ENCODE results near the gene CLIP1. TPM values are rescaled to one million over a fixed set of nuclear protein-coding genes. Genes with fewer than 3 reads are reported as not detected.

CLIP1 gene
- total and polyA plus RNA-seq, 2 experiments from 2014 or later, result 29.6 to 46.3 TPM

DNA sequence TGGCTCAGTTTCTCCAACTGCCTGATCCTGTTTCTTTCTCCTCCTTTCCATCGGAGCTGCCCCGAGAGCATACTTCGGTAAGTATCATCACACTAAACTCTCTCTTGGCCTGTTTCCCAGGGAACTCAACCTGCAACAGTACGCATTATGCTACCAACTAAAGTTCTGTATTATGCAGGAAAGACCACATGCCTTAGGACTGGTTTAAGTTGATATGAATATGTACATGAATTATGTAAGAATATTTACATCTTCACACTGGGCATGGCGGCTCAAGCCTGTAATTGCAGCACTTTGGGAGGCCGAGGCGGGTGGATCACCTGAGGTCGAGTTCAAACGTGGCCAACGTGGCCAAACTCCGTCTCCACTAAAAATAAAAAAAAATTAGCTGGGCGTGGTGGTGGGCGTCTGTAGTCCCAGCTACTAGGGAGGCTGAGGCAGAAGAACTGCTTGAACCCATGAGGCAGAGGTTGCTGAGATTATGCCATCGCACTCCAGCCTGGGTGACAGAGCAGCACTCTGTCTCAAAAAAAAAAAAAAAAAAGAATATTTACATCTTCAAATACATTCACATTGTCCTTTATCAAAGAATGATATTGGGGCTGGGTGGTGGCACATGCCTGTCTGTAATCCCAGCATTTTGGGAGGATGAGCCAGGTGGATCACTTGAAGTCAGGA, 124.3 kb downstream of the CLIP1 start:
- Histone ChIP-seq H3K4me1 (ENCODE audit: low read depth) (no peaks in the 10 kb centered on the region), H3K9me3 (ENCODE audit: low read depth) (no peaks in the 10 kb centered on the region), H3K27ac (no peak overlapping the region), H3K36me3 (peaks cover 5% of the 10 kb centered on the region), H3K27me3 (no peaks in the 10 kb centered on the region), H3K4me3 (no peak overlapping the region)
- TF ChIP-seq, protein P1, sequence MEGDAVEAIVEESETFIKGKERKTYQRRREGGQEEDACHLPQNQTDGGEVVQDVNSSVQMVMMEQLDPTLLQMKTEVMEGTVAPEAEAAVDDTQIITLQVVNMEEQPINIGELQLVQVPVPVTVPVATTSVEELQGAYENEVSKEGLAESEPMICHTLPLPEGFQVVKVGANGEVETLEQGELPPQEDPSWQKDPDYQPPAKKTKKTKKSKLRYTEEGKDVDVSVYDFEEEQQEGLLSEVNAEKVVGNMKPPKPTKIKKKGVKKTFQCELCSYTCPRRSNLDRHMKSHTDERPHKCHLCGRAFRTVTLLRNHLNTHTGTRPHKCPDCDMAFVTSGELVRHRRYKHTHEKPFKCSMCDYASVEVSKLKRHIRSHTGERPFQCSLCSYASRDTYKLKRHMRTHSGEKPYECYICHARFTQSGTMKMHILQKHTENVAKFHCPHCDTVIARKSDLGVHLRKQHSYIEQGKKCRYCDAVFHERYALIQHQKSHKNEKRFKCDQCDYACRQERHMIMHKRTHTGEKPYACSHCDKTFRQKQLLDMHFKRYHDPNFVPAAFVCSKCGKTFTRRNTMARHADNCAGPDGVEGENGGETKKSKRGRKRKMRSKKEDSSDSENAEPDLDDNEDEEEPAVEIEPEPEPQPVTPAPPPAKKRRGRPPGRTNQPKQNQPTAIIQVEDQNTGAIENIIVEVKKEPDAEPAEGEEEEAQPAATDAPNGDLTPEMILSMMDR (IDR thresholded peaks at IDR 0.05; ENCODE audit: low read depth, low read length), result no peak
- DNase-seq (ENCODE audit: low read depth in 1 of 2, low spot score in 1 of 2), result no peak

DNA sequence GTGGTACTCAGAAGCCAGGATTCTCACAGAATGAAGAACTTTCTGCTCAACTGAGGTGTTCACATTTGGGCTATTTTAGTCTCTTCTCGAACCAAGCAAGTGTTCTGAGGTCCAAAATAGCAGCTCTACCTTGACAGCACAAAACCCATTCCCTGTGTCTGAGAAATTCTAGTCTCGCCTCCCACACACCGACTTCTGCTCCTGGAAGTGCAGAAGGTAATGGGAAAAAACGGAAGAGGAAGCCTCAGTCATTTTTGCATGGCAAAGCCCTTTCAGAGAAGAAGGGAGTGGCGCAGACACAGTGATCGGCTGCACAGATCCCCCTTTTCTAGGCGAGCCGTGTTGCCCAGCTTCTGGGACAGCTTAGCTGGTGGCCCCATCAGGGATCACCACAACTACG, 125.0 kb downstream of the CLIP1 start:
- no peak for DNase-seq (ENCODE audit: low read depth in 1 of 2, low spot score in 1 of 2)
- H3K36me3 ChIP-seq, result peaks cover 5% of the 10 kb centered on the region
- H3K4me1 ChIP-seq (ENCODE audit: low read depth), result no peaks in the 10 kb centered on the region
- no peak overlapping the region for H3K4me3 ChIP-seq
- H3K27ac ChIP-seq, result no peak overlapping the region
- TF ChIP-seq, protein P1 (IDR thresholded peaks at IDR 0.05; ENCODE audit: low read depth, low read length), result no peak
- H3K9me3 ChIP-seq (ENCODE audit: low read depth), result no peaks in the 10 kb centered on the region
- no peaks in the 10 kb centered on the region for H3K27me3 ChIP-seq

DNA sequence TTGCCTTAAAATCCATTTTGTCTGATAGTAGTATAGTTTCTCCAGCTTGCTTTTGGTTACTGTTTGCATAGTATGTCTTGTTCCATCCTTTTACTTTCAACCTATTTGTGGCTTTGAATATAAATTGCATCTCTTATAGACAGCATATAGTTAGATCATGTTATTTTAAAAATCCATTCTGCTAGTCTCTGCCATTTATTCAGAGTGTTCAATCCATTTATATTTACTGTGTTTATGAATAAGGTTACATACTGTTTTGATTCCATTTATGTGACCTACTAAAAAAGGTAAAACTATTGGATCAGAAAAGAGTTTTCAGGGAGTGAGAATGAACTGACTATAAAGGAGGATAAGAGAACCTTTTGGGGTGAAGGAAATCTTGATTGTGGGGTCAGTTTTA, 126.6 kb downstream of the CLIP1 start:
- Histone ChIP-seq H3K27me3 (no peaks in the 10 kb centered on the region), H3K27ac (no peak overlapping the region), H3K9me3 (ENCODE audit: low read depth) (no peaks in the 10 kb centered on the region), H3K36me3 (peaks cover 5% of the 10 kb centered on the region), H3K4me3 (no peak overlapping the region), H3K4me1 (ENCODE audit: low read depth) (no peaks in the 10 kb centered on the region)
- TF ChIP-seq, protein P1 (IDR thresholded peaks at IDR 0.05; ENCODE audit: low read depth, low read length), result no peak
- DNase-seq (ENCODE audit: low read depth in 1 of 2, low spot score in 1 of 2), result no peak

DNA sequence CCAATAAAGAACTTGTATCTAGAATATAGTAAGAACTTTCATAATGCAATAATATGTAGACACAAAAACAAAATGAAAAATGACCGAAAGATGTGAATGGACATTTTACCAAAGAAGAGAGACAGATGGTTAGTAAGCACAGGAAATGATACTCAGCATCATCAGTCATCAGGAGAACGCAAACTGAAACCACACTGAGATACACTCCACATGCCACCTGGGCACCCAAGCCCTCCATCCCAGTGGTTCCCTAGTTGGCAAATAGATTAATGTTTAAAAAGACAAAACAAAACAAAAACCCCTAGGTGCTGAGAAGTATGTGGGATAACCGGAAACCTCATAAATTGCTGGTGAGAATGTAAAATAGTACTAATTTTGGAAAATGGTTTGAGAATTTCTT, 129.4 kb downstream of the CLIP1 start:
- Histone ChIP-seq H3K4me3 (no peak overlapping the region), H3K4me1 (ENCODE audit: low read depth) (no peaks in the 10 kb centered on the region), H3K27ac (no peak overlapping the region), H3K36me3 (peaks cover 5% of the 10 kb centered on the region), H3K9me3 (ENCODE audit: low read depth) (no peaks in the 10 kb centered on the region), H3K27me3 (no peaks in the 10 kb centered on the region)
- TF ChIP-seq, protein P1 (IDR thresholded peaks at IDR 0.05; ENCODE audit: low read depth, low read length), result no peak
- DNase-seq (ENCODE audit: low read depth in 1 of 2, low spot score in 1 of 2), result no peak

DNA sequence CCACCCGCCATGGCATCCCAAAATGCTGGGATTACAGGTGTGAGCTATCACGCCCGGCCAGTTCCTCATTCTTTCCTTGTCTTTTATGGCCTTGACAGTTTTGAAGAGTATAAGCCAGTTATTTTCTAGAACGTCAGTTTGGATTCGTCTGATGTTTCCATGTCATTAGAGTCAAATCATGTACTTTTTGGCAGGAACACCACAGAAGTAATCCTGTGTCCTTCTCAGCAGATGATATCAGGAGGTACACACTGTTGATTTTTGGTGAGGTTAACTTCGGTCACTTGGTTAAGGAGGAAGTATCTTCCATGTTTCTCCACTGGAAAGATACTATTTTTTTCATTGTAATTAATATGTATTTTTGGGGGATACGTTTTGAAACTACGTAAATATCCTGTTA, 131.0 kb downstream of the CLIP1 start:
- Histone ChIP-seq H3K4me3 (no peak overlapping the region), H3K27ac (no peak overlapping the region), H3K4me1 (ENCODE audit: low read depth) (no peaks in the 10 kb centered on the region), H3K9me3 (ENCODE audit: low read depth) (no peaks in the 10 kb centered on the region), H3K27me3 (no peaks in the 10 kb centered on the region), H3K36me3 (peaks cover 5% of the 10 kb centered on the region)
- no peak for DNase-seq (ENCODE audit: low read depth in 1 of 2, low spot score in 1 of 2)
- TF ChIP-seq, protein P1 (IDR thresholded peaks at IDR 0.05; ENCODE audit: low read depth, low read length), result no peak

All from cardiac muscle cell (in vitro differentiated cells and primary cell).